Measurements from ENCODE around the gene DHRS13. TPM values are rescaled to one million over a fixed set of nuclear protein-coding genes. Genes with fewer than 3 reads are reported as not detected.
A peak's percentile ranks its signal among the peaks of the same experiment; 100 is the strongest.
"Not testable (repeated sequence)": the region's sequence is repeated elsewhere in the genome, so short reads cannot be mapped to it uniquely, and the experiment has no call there.

DHRS13 gene
- total RNA-seq, 1 experiment from 2014 or later = 6.0 TPM

DNA sequence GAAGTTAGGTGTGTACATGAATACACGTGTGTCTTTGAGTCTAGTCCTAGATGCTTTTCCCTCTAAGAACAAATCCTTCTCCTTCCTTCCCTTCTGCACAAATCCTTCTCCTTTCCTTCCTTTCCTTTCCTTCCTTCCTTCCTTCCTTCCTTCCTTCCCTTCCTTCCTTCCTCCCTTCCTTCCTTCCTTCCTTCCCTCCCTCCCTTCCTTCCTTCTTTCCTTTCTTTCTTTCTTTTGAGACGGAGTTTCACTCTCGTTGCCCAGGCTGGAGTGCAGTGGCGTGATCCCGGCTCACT is 615 bp upstream of the DHRS13 start:
- not testable (repeated sequence) for DNase-seq (ENCODE audit: low read depth)

DNA sequence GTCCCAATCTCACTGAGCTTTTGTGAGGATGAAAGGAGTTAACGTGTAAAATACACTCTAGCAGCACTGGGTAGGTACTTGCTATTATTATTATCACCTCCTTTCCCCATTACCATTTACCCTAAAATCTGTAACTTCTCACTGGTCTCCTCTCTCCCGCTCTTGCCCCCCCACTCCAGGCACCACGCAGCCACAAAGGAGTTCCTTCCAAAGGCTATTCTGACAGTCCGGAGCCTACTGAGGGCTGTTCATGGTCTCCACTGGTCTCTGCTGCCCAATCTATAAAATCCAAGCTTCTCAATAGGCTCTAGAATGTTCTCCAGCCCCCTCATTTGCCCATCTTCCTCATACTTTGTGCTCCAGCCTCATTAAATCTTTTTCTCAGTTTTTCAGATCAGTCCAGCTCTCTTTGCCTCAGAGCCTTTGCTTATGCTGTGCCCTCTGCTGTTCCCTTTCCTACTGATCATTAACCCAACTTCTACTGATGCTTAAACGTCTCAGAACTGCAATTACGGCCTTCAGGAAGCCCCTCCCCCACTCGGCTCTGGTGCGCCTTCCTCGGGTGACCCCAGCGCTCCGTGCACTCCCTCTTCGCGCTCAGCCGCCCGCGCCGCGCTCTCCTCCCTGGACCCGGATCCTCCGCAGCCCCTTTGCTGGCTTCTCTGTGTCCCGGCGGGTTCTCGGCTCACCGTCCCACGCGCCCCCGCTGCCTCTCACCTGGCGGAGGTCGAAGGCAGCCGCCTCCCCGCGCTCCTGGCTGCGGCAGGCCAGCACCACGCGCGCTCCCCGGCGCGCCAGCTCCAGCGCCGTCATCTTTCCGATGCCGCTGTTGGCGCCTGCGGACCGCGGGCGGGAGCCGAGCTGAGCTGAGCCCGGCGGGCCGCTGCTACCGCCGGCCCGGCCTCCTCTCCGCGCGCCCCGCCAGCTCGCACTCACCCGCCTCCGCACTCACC is 737 bp downstream of the DHRS13 start:
- peak; percentile 25 for DNase-seq (ENCODE audit: low read depth)

- DNase-seq (ENCODE audit: low read depth) = no peak
Measured at GRCh38 chr17:28900986-28901726, 1.7 kb downstream of the DHRS13 start.

DNA sequence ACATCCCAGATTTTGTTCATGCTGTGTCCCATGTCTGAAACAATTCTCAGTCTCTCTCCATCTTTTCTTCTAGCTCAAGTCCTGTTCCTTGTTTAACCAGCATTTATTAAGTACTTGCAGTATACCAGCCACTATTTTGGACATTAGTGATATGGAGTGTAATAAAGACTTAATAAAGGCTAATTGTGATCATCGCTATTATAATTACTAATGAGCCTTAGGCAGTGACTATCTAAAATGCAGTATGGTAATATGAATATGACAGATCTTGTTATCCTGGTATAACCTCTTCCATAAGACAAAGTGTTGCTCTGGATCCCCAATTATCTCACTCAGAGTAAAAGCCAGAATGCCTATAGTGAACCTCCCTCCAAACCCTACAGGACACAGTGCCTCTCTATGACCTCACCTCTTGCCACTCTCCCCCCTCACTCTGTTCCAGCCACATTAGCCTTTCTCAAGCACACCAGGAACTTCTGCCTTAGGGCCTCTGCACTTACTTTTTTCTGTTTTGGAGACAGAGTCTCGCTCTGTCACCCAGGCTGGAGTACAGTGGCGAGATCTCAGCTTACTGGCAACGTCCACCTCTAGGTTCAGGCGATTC is 3.6 kb downstream of the DHRS13 start:
- DNase-seq (ENCODE audit: low read depth) = no peak

GRCh38 chr17:28898527-28898955 is 4.3 kb downstream of the DHRS13 start:
- no peak for DNase-seq (ENCODE audit: low read depth)

DNA sequence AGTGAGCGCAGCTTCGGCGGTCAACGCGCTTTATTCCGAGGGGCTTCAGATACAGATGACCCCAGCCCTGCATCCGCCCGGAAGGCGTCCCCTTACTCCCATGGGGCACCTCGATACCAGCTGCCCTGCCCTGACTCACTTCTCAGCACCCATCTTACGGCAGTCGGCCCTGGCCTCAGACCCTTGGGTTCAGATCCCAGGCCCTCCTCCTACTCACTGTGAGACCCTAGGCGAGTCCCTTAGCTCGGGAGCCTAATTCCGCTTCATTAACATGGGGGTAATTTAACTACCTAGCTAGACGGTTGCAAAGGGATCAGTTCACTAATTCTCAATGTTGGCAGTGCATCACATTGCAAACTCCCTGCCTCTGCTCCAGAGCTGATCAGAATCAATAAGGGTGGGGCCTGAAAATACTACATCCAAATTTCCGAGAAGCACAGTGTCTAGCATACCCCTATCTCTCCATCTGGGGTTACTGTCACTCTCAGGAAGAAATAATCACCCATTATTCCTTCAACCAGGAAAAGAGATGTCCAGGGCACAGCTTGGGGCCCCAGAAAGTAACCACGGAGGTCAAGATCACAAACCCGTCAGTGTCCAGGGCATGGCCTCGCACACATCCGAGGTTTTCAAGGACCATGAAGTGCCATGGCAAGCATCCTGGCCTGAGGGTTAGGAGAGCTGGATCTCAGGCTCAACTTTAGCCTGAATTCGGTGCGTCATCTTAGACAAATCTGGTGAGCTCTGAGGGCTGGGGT is 4.9 kb downstream of the DHRS13 start:
- no peak for DNase-seq (ENCODE audit: low read depth)

GRCh38 chr17:28896884-28897768 is 5.8 kb downstream of the DHRS13 start, which contains the start of gene FLOT2:
Gene FLOT2, minus strand, starts transcription at chr17:28897733. Its CDS starts 159 bp downstream, at chr17:28897574.
- peak; percentile 33 for DNase-seq (ENCODE audit: low read depth)

DNA sequence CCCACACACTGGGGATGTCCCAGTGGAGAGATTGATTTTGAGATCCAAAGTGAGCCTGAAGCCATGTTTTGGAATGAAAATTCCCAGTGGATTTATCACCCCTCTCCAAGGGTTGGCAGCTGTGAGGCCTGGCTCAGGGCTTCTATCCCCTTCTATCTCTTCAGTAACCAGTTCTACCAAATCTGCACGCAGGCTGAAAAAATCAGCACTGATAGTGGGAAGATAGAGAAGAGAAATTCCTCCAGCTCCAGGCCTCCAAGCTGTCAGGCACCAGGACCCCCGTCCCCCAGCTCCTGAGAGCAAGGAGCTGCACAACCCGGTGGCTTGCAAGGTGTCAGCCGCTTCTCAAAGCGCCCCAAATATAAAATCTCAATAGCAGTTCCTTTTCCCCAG is 6.4 kb downstream of the DHRS13 start:
- DNase-seq (ENCODE audit: low read depth) = no peak

GRCh38 chr17:28895794-28896447 is 7.0 kb downstream of the DHRS13 start:
- DNase-seq (ENCODE audit: low read depth) = no peak

- not testable (repeated sequence) for DNase-seq (ENCODE audit: low read depth)
Measured at GRCh38 chr17:28893248-28894183, 9.4 kb downstream of the DHRS13 start.

- no peak for DNase-seq (ENCODE audit: low read depth)
Measured at GRCh38 chr17:28892024-28892423, 10.9 kb downstream of the DHRS13 start.

DNA sequence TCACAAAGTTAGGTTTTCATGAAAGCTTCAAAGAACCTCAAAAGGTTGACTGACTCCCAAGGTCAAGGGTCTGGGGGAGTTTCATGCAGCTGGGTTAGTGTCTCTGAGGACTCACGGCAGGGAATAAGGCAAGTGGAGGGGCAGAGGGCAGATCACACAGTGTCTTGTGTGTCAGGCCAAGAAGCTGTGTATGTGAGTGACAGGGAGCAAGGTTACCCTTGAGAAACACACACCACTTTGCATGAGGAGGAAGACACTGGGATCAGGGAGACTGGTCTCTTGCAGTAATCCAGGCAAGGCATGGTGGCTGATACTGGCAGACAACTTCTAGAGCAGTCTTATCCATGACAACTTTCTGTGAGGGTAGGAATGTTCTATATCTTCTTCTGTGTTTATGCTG is 11.7 kb downstream of the DHRS13 start:
- no peak for DNase-seq (ENCODE audit: low read depth)

DNA sequence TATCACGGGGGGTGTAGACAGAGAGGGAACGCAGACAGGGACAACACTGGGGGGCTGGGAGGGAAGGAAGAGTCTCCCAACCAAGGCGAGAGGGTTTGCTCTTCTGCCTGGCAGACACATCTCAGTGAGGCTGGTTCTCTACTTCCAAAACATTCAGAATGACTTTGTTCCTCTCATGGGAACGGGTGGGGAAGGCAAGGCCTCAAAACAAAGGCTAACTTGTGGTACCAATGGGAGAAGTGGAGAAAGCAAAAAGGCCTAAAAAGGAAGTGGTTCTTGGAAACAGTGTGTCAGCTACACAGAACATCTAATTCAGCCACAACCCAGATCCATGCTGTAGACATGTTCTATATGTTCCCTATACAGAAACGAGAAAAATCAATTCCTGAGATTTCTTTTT is 12.9 kb downstream of the DHRS13 start:
- no peak for DNase-seq (ENCODE audit: low read depth)

DNA sequence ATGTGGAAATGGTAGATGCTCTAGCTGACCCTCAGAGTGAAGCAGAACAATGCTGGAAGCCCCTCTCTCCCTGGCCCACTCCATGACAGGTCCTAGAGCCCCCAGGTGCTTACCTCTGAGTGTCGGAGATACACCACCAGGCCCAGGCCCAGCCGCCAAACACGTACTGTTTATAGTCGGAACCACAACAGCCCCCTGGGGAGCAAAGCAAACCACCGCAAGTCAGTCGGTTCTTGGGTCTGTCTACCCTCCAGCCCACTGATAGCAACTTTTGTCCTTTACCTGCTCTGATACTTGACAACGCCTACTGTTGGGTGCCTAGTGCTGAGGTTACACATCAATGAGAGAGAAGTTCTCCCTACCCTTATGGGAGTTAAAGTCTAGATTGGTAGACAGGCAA is 14.0 kb downstream of the DHRS13 start:
- DNase-seq (ENCODE audit: low read depth) = no peak

- DNase-seq (ENCODE audit: low read depth) = no peak
Measured at GRCh38 chr17:28887871-28888471, 14.9 kb downstream of the DHRS13 start.

GRCh38 chr17:28885951-28886350 is 16.9 kb downstream of the DHRS13 start:
- no peak for DNase-seq (ENCODE audit: low read depth)

DNA sequence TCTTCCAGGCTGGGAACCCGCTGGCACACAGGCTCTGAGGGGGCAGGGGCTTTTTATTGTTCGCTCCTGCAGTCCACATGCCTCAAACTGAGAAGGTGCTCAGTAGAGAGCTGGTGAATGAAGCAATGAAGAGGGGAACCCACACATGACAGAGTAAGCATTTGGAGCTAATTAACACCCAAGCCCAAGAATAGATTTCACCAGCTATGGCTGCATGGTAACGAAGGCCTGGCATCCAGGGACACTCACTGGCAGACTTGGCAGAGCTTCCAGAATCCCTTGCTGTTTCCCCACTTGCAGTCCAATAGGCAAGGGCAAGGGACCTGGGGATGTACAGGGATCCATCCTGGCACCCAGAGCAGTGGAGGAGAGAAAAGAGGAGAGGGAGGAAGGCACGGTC is 17.5 kb downstream of the DHRS13 start:
- no peak for DNase-seq (ENCODE audit: low read depth)

DNA sequence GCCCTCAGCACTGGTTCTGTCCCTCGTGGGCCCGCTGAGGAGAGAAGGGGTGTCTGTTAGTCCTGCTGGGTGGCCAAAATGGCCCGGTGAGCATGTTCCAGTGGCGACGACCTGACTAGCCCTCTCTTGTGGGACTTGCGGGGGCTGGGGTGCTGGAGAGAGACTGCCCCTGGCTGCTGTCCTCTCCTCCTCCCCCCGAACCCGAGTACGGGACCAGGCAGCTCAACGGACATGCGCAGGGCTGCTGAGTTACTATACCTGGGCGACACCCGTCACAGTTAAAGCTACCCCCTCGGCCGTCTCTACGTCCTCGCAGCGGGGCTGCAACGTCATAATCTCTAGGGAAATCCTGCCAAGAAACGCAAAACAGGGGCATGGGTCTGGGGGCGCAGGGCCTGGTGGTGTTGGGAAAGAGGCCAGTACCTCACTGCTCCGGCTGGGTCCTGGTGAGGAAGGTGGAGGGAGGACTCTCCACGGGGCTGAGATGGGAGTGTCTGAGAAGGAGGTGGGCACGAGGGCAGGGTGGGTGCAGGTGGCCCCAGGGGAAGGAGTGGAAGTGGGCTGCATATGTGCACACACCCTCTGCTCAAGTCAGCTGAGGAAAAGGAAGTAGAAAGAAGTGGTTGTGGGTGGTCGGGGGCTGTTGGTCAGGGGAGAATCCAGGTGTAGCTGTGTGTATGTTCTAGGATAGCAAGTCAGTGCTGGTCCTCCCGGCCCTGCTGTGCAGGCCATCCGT is 18.7 kb downstream of the DHRS13 start:
- no peak for DNase-seq (ENCODE audit: low read depth)

Measured in RPMI7951 (cell line).